WTC11 (cell line): ENCODE results near the gene NEAT1. TPM values are rescaled to one million over a fixed set of nuclear protein-coding genes. Genes with fewer than 3 reads are reported as not detected.

ENCODE experiments used
- ATAC-seq: fragments of 200-7000 bp; cut with Tn5 transposase; 2 replicates; pipeline ENCODE4 v1.10.0; 2021; ENCODE audit warnings: mild to moderate bottlenecking, moderate library complexity
- CTCF ChIA-PET: fragments of 300-600 bp; sonication (Branson Sonifier 250); formaldehyde crosslinking; loops from one replicate; lab custom pipeline; 2021; ENCODE audit warnings: antibody characterized with exemption; lab: Charles Lee
- POLR2A ChIA-PET: fragments of 350-600 bp; sonication (Branson Sonifier 250); formaldehyde crosslinking; loops from one replicate; lab custom pipeline; 2021; ENCODE audit warnings: antibody characterized with exemption; lab: Charles Lee
- DNase-seq: peaks from one replicate; pipeline ENCODE4 v3.0.0; 2021; ENCODE audit warnings: low spot score
- H3K27ac Mint-ChIP-seq: 2 replicates; pipeline ENCODE4 v1.8.0; 2021; ENCODE audit warnings: mixed read lengths
- H3K27me3 Mint-ChIP-seq: 2 replicates; pipeline ENCODE4 v1.8.0; 2021; ENCODE audit warnings: low read depth, mild to moderate bottlenecking, moderate library complexity, mixed read lengths
- H3K36me3 Mint-ChIP-seq: 2 replicates; pipeline ENCODE4 v1.8.0; 2021; ENCODE audit warnings: mixed read lengths
- H3K4me1 Mint-ChIP-seq: 2 replicates; pipeline ENCODE4 v1.8.0; 2022; ENCODE audit warnings: mixed read lengths
- H3K4me3 Mint-ChIP-seq: 2 replicates; pipeline ENCODE4 v1.8.0; 2021; ENCODE audit warnings: mild to moderate bottlenecking, moderate library complexity, mixed read lengths
- H3K9me3 Mint-ChIP-seq: 2 replicates; pipeline ENCODE4 v1.8.0; 2021; ENCODE audit warnings: mixed read lengths
- CBFB ChIP-seq: sonication (generic); formaldehyde crosslinking; IDR thresholded peaks from 2 replicates; pipeline ENCODE4 v1.8.1; 2022; ENCODE audit warnings: mild to moderate bottlenecking, low read depth, missing genetic modification reagents
- ESRRA ChIP-seq: sonication (generic); formaldehyde crosslinking; IDR thresholded peaks from 2 replicates; pipeline ENCODE4 v1.8.1; 2022; ENCODE audit warnings: mild to moderate bottlenecking, missing genetic modification reagents, borderline replicate concordance
- GABPB1 ChIP-seq: sonication (generic); formaldehyde crosslinking; IDR thresholded peaks from 2 replicates; pipeline ENCODE4 v1.8.1; 2023; ENCODE audit warnings: mild to moderate bottlenecking, missing genetic modification reagents
- IRF2 ChIP-seq: sonication (generic); formaldehyde crosslinking; IDR thresholded peaks from 2 replicates; pipeline ENCODE4 v1.8.0; 2022; ENCODE audit warnings: low read depth, missing genetic modification reagents, borderline replicate concordance
- JAZF1 ChIP-seq: fragments of 250-450 bp; sonication (Bioruptor Pico); IDR thresholded peaks from 2 replicates; pipeline ENCODE4 v1.9.0; 2021; ENCODE audit warnings: moderate library complexity, mild to moderate bottlenecking, inconsistent platforms
- KAT7 ChIP-seq: sonication (generic); formaldehyde crosslinking; IDR thresholded peaks from 2 replicates; pipeline ENCODE4 v1.8.1; 2023; ENCODE audit warnings: missing genetic modification reagents, mild to moderate bottlenecking, borderline replicate concordance
- NR2C2 ChIP-seq: sonication (generic); formaldehyde crosslinking; IDR thresholded peaks from 2 replicates; pipeline ENCODE4 v1.8.0; 2022; ENCODE audit warnings: mild to moderate bottlenecking, missing genetic modification reagents
- NR3C1 ChIP-seq: sonication (generic); formaldehyde crosslinking; conservative IDR thresholded peaks from 2 replicates; pipeline ENCODE4 v1.8.1; 2023; ENCODE audit warnings: low read depth, mild to moderate bottlenecking, missing genetic modification reagents
- SMAD3 ChIP-seq: sonication (generic); formaldehyde crosslinking; IDR thresholded peaks from 2 replicates; pipeline ENCODE4 v1.8.0; 2022; ENCODE audit warnings: missing genetic modification reagents, mild to moderate bottlenecking, borderline replicate concordance
- SP1 ChIP-seq: sonication (generic); formaldehyde crosslinking; conservative IDR thresholded peaks from 2 replicates; pipeline ENCODE4 v1.8.1; 2022; ENCODE audit warnings: missing genetic modification reagents
- ZNF121 ChIP-seq: sonication (generic); formaldehyde crosslinking; IDR thresholded peaks from 2 replicates; pipeline ENCODE4 v1.8.0; 2023; ENCODE audit warnings: missing genetic modification reagents
- total RNA-seq: library from RNA; stranded (reverse); gene quantifications from 3 replicates; pipeline ENCODE4 v1.2.3, GENCODE V29; 2021
- TF ChIP-seq, protein P1 (sequence below): sonication (generic); formaldehyde crosslinking; IDR thresholded peaks from 2 replicates; pipeline ENCODE4 v1.8.1; 2023; ENCODE audit warnings: mild to moderate bottlenecking, moderate library complexity, missing genetic modification reagents
- TF ChIP-seq, protein P2 (sequence below): fragments of 250-450 bp; sonication (Bioruptor Pico); IDR thresholded peaks from 2 replicates; pipeline ENCODE4 v1.9.0; 2021; ENCODE audit warnings: mild to moderate bottlenecking
- TF ChIP-seq, protein P3 (sequence below): sonication (generic); formaldehyde crosslinking; conservative IDR thresholded peaks from 2 replicates; pipeline ENCODE4 v1.8.1; 2022; ENCODE audit warnings: mild to moderate bottlenecking, missing genetic modification reagents
- TF ChIP-seq, protein P4 (sequence below): fragments of 250-450 bp; sonication (Bioruptor Pico); IDR thresholded peaks from 2 replicates; pipeline ENCODE4 v1.9.0; 2021; ENCODE audit warnings: mild to moderate bottlenecking, borderline replicate concordance
- TF ChIP-seq, protein P5 (sequence below): sonication (generic); formaldehyde crosslinking; IDR thresholded peaks from 2 replicates; pipeline ENCODE4 v1.8.0; 2023; ENCODE audit warnings: missing genetic modification reagents
- TF ChIP-seq, protein P6 (sequence below): sonication (generic); formaldehyde crosslinking; IDR thresholded peaks from 2 replicates; pipeline ENCODE4 v1.8.0; 2022; ENCODE audit warnings: mild to moderate bottlenecking, missing genetic modification reagents

NEAT1 gene
- total RNA-seq, 1 experiment from 2014 or later = 38.1 TPM

DNA sequence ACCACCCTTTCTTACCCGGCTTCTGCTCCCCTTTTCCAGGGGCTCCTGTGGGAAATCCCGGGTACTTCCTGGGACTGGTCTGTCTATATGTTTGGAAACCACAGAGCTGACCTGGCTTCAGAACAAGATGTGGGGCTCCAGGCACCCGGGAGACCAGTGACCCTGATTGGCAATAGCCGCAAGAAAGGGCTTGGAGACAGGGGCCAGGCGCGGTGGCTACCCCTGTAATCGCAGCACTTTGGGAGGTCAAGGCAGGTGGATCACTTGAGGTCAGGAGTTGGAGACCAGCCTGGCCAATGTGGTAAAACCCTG is 3.2 kb upstream of the NEAT1 start:
- 0 out of 2 replicates have a peak, but pooled peaks cover 2% of the 10 kb centered on the region for H3K27me3 Mint-ChIP-seq
- no peak for DNase-seq
- peak overlapping the region; percentile 3; the same call in 1 of the 2 replicates for H3K4me3 Mint-ChIP-seq
- peak overlapping the region; percentile 100 for H3K27ac Mint-ChIP-seq
- no peaks in the 10 kb centered on the region for H3K9me3 Mint-ChIP-seq
- POLR2A ChIA-PET = interaction anchor here (0.6 to 10.9 kb wide), 10 partner anchors 18 to 685 kb away, joined by 3 to 175 read pairs (median 11); partner anchors contain the start of genes CDC42EP2 and MALAT1
- peaks cover 82% of the 10 kb centered on the region for H3K4me1 Mint-ChIP-seq
- TF ChIP-seq SMAD3 = no peak
- TF ChIP-seq, protein P1, sequence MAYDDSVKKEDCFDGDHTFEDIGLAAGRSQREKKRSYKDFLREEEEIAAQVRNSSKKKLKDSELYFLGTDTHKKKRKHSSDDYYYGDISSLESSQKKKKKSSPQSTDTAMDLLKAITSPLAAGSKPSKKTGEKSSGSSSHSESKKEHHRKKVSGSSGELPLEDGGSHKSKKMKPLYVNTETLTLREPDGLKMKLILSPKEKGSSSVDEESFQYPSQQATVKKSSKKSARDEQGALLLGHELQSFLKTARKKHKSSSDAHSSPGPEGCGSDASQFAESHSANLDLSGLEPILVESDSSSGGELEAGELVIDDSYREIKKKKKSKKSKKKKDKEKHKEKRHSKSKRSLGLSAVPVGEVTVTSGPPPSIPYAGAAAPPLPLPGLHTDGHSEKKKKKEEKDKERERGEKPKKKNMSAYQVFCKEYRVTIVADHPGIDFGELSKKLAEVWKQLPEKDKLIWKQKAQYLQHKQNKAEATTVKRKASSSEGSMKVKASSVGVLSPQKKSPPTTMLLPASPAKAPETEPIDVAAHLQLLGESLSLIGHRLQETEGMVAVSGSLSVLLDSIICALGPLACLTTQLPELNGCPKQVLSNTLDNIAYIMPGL (CRISPR knock-in tag) = no peak
- TF ChIP-seq IRF2 = no peak
- H3K36me3 Mint-ChIP-seq = no peaks in the 10 kb centered on the region
- ATAC-seq = no peak
- CTCF ChIA-PET = interaction anchor here (1.0 to 12.8 kb wide), 8 partner anchors 33 to 175 kb away, joined by 3 to 224 read pairs (median 5); partner anchors contain the start of gene FRMD8

DNA sequence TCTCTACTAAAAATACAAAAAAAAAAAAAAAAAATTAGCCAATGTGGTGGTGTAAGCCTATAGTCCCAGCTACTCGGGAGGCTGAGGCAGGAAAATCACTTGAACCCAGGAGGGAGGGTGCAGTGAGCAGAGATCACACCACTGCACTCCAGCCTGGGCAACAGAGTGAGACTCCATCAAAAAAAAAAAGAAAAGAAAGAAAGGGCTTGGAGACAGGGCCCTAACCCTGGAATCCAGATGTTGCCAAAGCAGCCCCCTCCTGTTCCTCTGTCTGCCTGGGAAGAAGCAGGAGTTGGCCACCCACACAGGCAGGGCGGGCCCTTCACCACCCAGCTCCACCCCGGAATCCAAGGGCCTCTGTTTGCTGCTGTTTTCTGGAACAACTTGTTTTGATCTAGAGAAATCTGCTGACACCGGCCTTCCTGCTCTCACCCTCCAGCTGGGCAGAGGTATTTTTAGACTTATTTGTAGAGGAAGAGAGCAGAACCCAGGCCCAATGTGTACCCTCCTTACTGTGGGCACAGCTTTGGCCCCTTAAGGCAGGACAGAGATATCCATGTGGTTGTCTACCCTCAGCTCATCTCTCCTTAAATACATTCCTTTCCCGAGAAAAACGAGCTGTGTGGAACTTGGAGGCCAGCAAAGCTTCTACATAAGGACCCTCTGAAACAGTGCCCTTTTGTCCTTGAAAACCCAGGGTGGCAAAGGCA is 2.7 kb upstream of the NEAT1 start:
- no peaks in the 10 kb centered on the region for H3K36me3 Mint-ChIP-seq
- CTCF ChIA-PET = interaction anchor here (0.7 to 12.8 kb wide), 11 partner anchors 33 to 153 kb away, joined by 3 to 224 read pairs (median 5); partner anchors contain the start of genes FAM89B, FRMD8 and SCYL1
- H3K27me3 Mint-ChIP-seq = 0 out of 2 replicates have a peak, but pooled peaks cover 2% of the 10 kb centered on the region
- POLR2A ChIA-PET = interaction anchor here (0.6 to 10.9 kb wide), 11 partner anchors 18 to 686 kb away, joined by 3 to 175 read pairs (median 9); partner anchors contain the start of genes CDC42EP2 and MALAT1
- peaks cover 87% of the 10 kb centered on the region for H3K4me1 Mint-ChIP-seq
- H3K9me3 Mint-ChIP-seq = no peaks in the 10 kb centered on the region
- no peak overlapping the region for H3K4me3 Mint-ChIP-seq
- DNase-seq (peak; percentile 66), ATAC-seq (no peak)
- TF ChIP-seq CBFB (CRISPR knock-in tag) (no peak), ZNF121 (CRISPR knock-in tag) (peak; percentile 76; the same call in 1 of the 2 replicates)
- H3K27ac Mint-ChIP-seq = peak overlapping the region; percentile 99

DNA sequence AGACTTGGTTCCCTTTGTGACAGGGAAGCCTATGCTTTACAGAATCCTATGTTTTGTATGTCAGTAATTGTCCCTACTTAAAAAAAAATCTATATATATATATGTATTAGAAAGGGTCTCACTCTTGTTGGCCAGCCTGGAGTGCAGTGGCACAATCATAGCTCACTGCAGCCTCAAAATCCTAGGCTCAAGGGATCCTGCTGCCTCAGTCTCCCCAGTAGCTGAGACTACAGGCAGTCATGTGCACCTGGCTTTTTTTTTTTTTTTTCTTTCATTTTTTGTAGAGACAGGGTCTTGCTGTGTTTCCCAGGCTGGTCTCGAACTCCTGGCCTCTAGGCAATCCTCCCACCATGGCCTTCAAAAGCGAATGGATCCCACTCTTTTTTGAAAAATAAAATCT is 2.1 kb upstream of the NEAT1 start:
- DNase-seq (no peak), ATAC-seq (no peak)
- ChIA-PET CTCF (interaction anchor here (0.7 to 12.8 kb wide), 10 partner anchors 34 to 152 kb away, joined by 3 to 224 read pairs (median 6); partner anchors contain the start of genes FAM89B, FRMD8 and SCYL1), POLR2A (interaction anchor here (0.7 to 10.9 kb wide), 8 partner anchors 30 to 1298 kb away, joined by 3 to 175 read pairs (median 20); partner anchors contain the start of genes CDC42EP2 and MALAT1)
- TF ChIP-seq, protein P2, sequence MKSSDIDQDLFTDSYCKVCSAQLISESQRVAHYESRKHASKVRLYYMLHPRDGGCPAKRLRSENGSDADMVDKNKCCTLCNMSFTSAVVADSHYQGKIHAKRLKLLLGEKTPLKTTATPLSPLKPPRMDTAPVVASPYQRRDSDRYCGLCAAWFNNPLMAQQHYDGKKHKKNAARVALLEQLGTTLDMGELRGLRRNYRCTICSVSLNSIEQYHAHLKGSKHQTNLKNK (CRISPR knock-in tag) = no peak
- TF ChIP-seq, protein P3, sequence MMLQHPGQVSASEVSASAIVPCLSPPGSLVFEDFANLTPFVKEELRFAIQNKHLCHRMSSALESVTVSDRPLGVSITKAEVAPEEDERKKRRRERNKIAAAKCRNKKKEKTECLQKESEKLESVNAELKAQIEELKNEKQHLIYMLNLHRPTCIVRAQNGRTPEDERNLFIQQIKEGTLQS = no peak
- no peak for TF ChIP-seq ESRRA (CRISPR knock-in tag)
- TF ChIP-seq JAZF1 (CRISPR knock-in tag) = no peak
- TF ChIP-seq IRF2 = no peak
- TF ChIP-seq, protein P4, sequence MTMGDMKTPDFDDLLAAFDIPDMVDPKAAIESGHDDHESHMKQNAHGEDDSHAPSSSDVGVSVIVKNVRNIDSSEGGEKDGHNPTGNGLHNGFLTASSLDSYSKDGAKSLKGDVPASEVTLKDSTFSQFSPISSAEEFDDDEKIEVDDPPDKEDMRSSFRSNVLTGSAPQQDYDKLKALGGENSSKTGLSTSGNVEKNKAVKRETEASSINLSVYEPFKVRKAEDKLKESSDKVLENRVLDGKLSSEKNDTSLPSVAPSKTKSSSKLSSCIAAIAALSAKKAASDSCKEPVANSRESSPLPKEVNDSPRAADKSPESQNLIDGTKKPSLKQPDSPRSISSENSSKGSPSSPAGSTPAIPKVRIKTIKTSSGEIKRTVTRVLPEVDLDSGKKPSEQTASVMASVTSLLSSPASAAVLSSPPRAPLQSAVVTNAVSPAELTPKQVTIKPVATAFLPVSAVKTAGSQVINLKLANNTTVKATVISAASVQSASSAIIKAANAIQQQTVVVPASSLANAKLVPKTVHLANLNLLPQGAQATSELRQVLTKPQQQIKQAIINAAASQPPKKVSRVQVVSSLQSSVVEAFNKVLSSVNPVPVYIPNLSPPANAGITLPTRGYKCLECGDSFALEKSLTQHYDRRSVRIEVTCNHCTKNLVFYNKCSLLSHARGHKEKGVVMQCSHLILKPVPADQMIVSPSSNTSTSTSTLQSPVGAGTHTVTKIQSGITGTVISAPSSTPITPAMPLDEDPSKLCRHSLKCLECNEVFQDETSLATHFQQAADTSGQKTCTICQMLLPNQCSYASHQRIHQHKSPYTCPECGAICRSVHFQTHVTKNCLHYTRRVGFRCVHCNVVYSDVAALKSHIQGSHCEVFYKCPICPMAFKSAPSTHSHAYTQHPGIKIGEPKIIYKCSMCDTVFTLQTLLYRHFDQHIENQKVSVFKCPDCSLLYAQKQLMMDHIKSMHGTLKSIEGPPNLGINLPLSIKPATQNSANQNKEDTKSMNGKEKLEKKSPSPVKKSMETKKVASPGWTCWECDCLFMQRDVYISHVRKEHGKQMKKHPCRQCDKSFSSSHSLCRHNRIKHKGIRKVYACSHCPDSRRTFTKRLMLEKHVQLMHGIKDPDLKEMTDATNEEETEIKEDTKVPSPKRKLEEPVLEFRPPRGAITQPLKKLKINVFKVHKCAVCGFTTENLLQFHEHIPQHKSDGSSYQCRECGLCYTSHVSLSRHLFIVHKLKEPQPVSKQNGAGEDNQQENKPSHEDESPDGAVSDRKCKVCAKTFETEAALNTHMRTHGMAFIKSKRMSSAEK (CRISPR knock-in tag) = no peak
- TF ChIP-seq, protein P5, sequence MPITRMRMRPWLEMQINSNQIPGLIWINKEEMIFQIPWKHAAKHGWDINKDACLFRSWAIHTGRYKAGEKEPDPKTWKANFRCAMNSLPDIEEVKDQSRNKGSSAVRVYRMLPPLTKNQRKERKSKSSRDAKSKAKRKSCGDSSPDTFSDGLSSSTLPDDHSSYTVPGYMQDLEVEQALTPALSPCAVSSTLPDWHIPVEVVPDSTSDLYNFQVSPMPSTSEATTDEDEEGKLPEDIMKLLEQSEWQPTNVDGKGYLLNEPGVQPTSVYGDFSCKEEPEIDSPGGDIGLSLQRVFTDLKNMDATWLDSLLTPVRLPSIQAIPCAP (CRISPR knock-in tag) = no peak
- TF ChIP-seq, protein P1 (CRISPR knock-in tag) = no peak
- no peak for TF ChIP-seq GABPB1 (CRISPR knock-in tag)
- TF ChIP-seq, protein P6, sequence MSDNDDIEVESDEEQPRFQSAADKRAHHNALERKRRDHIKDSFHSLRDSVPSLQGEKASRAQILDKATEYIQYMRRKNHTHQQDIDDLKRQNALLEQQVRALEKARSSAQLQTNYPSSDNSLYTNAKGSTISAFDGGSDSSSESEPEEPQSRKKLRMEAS (CRISPR knock-in tag) = no peak
- no peak for TF ChIP-seq KAT7 (CRISPR knock-in tag)
- TF ChIP-seq NR3C1 (CRISPR knock-in tag) = no peak
- no peak for TF ChIP-seq NR2C2 (CRISPR knock-in tag)
- no peak for TF ChIP-seq SP1 (CRISPR knock-in tag)
- Mint-ChIP-seq H3K9me3 (no peaks in the 10 kb centered on the region), H3K27ac (peak overlapping the region; percentile 99), H3K36me3 (no peaks in the 10 kb centered on the region), H3K27me3 (0 out of 2 replicates have a peak, but pooled peaks cover 2% of the 10 kb centered on the region), H3K4me3 (no peak overlapping the region), H3K4me1 (peaks cover 91% of the 10 kb centered on the region)
